Kidney epithelial cell (primary cell): ENCODE measurements around the gene PHLDB3. TPM values are rescaled to one million over a fixed set of nuclear protein-coding genes. Genes with fewer than 3 reads are reported as not detected.

Source experiments
- DNase-seq: peaks from one replicate; pipeline ENCODE4 v3.0.0-alpha.2; 2010; ENCODE audit warnings: low read depth
- H3K27me3 ChIP-seq: 2 replicates; pipeline ENCODE4 v1.6.0; 2011; ENCODE audit warnings: low read length; ENCODE audit not compliant: control insufficient read depth, insufficient read depth
- H3K36me3 ChIP-seq: 2 replicates; pipeline ENCODE4 v1.5.1; 2011; ENCODE audit warnings: low read length; ENCODE audit not compliant: control insufficient read depth, insufficient read depth
- H3K4me3 ChIP-seq: 2 replicates; pipeline ENCODE4 v1.5.1; 2011; ENCODE audit warnings: low read depth, mild to moderate bottlenecking, control low read depth, low read length
- total RNA-seq: library from RNA; depleted of rRNA; stranded (reverse); fragments of >200 nt; gene quantifications from 2 replicates; pipeline ENCODE4 v1.2.3, GENCODE V29; 2015
- TF ChIP-seq, protein P1 (sequence below): IDR thresholded peaks from 2 replicates; pipeline ENCODE4 v1.5.1; 2011; ENCODE audit warnings: mild to moderate bottlenecking, moderate library complexity, low read length, control low read depth, inconsistent platforms; ENCODE audit not compliant: insufficient read depth, poor library complexity, severe bottlenecking

Gene PHLDB3
- total RNA-seq, 1 donor from 2014 or later: 15.8 TPM

DNA sequence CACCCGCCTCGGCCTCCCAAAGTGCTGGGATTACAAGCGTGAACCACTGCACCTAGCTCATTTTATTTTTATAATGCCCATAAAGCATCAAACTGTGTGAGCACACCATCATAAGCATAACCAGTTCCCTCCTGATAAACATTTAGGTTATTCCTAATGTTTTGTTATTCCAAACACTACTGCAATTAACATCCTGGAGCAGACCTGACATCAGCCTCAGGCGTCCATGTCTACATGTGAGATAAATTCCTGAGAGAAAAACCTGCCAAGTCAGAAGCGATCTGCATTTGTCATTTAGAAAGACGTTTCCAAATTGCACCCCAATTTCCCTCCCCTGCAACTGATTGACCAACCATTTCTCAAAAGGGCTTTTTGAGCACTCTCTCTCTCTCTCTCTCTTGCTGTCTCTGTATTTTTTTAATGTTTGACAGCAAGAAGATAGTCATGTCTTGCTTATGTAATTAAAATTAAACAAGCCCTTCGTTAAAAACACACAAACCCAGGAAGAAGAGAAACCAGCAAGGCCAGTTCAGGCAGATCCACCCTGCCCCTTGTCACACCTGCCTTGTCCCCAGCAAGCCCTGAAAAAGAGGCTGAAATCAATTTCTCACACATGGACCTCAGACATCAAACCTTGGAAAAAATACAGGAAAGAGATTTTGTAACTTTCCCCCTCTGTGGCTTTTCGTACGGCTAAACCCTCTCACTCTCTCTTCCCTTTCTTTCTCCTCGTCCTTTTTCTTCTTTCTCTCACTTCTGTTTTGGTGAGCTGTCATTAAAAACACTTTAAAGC lies 49.0 kb downstream of the PHLDB3 start:
- no peaks in the 10 kb centered on the region for H3K27me3 ChIP-seq
- DNase-seq: no peak
- H3K4me3 ChIP-seq: no peak overlapping the region
- no peaks in the 10 kb centered on the region for H3K36me3 ChIP-seq
- TF ChIP-seq, protein P1, sequence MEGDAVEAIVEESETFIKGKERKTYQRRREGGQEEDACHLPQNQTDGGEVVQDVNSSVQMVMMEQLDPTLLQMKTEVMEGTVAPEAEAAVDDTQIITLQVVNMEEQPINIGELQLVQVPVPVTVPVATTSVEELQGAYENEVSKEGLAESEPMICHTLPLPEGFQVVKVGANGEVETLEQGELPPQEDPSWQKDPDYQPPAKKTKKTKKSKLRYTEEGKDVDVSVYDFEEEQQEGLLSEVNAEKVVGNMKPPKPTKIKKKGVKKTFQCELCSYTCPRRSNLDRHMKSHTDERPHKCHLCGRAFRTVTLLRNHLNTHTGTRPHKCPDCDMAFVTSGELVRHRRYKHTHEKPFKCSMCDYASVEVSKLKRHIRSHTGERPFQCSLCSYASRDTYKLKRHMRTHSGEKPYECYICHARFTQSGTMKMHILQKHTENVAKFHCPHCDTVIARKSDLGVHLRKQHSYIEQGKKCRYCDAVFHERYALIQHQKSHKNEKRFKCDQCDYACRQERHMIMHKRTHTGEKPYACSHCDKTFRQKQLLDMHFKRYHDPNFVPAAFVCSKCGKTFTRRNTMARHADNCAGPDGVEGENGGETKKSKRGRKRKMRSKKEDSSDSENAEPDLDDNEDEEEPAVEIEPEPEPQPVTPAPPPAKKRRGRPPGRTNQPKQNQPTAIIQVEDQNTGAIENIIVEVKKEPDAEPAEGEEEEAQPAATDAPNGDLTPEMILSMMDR: no peak

DNA sequence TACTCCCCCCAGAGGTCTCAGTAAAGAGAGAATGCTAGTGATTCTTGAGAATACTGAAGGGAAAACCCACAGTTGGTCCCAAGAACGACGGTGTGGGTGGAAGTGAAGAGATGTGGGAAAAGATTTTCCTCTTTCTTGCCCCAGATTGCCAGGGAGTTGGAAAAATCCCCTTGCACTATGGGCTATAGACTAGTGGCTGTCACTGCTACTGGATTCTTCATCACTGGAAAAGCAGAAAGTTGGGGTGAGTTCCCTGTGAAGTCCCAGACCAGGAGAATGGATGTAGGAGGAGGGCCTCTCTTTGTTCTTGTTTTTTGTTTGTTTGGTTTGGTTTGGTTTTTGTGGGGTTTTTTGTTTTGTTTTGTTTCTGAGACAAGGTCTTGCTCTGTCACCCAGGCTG lies 50.5 kb downstream of the PHLDB3 start:
- Histone ChIP-seq H3K4me3 (no peak overlapping the region), H3K27me3 (no peaks in the 10 kb centered on the region), H3K36me3 (no peaks in the 10 kb centered on the region)
- DNase-seq: no peak
- TF ChIP-seq, protein P1: no peak

DNA sequence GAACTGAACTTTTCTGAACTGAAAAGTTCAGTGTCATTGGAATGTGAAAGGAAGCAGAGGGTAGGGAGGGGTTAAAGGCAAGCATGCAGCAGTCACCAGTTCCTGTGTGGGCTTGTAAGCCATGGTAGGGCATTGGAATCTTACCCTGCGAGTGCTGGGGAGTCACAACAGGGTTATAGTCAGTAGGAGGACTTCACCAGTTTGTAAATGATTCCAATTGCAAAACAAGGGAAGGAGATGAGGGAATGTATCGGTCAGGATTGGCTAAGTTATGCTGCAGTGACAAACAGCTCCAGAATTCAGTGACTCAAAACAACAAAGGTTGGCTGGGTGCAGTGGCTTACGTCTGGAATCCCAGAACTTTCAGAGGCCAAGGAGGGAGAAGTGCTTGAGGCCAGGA lies 52.0 kb downstream of the PHLDB3 start:
- no peaks in the 10 kb centered on the region for H3K27me3 ChIP-seq
- no peak for DNase-seq
- H3K4me3 ChIP-seq: no peak overlapping the region
- TF ChIP-seq, protein P1: no peak
- H3K36me3 ChIP-seq: no peaks in the 10 kb centered on the region

DNA sequence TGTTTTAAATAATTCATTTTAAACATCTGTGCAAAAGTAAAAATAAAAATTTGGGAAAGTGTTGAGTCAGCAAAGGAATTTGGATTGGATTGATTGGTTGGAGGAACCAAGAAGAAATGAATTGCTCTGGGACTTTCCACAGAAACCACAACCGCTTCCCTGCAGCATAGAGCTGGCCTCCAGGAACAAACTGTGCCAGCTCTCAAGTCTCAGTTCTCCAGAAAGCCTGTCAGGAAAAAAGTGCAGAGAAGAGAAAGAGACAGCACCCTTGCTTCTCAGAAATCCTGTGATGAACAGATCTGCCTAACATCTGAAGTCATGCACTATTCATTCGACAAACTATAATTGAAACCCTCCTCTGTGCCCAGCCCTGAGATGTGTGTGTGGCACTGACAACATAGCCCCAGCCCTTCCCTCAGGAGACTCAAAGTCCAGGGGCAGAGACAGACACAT lies 54.0 kb downstream of the PHLDB3 start:
- TF ChIP-seq, protein P1: no peak
- H3K36me3 ChIP-seq: no peaks in the 10 kb centered on the region
- no peaks in the 10 kb centered on the region for H3K27me3 ChIP-seq
- DNase-seq: no peak
- no peak overlapping the region for H3K4me3 ChIP-seq

DNA sequence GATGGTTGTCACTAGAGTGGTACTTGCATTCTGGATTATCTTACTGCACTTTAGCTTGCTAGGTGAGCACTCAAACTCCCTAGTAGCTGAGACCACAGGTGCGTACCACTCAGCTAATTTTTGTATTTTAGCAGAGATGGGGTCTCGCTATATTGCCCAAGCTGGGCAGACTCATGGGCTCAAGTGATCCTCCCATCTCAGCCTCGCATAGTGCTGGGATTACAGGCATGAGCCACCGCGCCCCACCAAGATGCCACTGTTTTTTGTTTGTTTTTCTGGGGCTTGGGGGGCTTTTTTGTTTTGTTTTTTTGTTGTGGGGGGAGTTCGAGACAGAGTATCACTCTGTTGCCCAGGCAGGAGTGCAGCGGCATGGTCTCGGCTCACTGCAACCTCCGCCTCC lies 56.9 kb downstream of the PHLDB3 start:
- no peak for DNase-seq
- H3K27me3 ChIP-seq: no peaks in the 10 kb centered on the region
- TF ChIP-seq, protein P1: no peak
- H3K36me3 ChIP-seq: no peaks in the 10 kb centered on the region
- no peak overlapping the region for H3K4me3 ChIP-seq

DNA sequence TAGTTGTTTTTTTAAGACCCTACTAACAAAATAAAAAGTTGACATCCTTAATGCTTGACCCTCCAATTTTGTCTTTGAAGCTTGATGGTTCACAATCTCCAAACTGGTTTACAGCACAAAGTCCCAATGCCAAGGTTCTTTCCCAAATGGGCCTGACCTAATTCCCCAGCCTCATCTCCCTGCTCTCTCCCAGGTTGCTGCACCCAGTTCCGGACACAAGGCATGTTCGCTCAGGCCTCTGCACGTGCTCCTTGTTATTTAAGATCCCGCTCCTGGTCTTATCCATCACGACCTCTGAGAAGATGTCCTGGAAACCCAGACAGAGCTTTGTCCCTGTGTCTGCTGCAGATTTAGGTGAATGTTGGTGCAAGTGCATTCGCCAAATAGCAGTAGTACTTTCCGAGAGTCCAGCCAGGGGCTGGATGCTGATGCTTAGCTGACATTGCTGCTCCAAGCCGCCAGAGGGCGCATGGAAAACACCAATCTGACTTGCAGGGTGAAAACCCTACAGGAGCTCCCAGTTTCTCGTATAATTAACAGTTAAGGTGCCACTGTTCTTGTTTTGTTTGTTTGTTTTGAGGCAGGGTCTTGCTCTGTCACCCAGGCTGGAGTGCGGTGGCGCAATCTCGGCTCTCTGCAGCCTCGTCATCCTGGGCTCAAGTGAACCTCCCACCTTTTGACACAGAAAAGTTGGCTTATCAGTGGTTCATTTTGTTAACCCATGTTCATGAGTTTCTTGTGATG lies 57.6 kb downstream of the PHLDB3 start:
- Histone ChIP-seq H3K36me3 (no peaks in the 10 kb centered on the region), H3K27me3 (no peaks in the 10 kb centered on the region), H3K4me3 (no peak overlapping the region)
- TF ChIP-seq, protein P1: peak; percentile 87
- no peak for DNase-seq
